Ureter (tissue), 1 donor: ENCODE measurements around the gene OOSP4B. TPM values are rescaled to one million over a fixed set of nuclear protein-coding genes. Genes with fewer than 3 reads are reported as not detected.
"Not testable (repeated sequence)": the region's sequence is repeated elsewhere in the genome, so short reads cannot be mapped to it uniquely, and the experiment has no call there.

ENCODE experiments used
- DNase-seq: peaks from one replicate; pipeline ENCODE4 v3.0.0-alpha.2; 2020; ENCODE audit warnings: low spot score
- total RNA-seq: library from RNA; stranded (reverse); gene quantifications from one replicate; pipeline ENCODE4 v1.2.4, GENCODE V29; 2023
- donor health status: DM: yes; HTN: yes; CAD: no.

OOSP4B gene
- total RNA-seq = not detected

DNA sequence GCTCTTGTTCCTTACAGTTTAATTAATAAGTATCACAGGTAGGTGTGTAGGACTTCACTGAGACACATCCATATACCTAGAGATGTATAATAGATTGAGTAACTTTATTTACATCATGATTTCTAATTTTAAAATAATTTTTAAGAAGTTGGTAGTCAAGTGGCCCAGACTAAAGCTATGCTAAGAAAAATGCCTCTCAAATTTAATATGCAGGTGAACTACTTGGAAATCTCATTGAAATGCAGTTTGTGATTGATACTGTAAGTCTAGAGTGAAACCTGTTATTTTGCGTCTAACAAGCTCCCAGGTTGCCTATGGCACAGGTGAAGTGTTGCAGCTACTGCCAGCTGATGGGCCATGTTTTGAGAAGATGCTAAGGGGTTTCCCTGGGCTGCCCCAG is at the start of gene OOSP4B:
Gene OOSP4B, plus strand, starts transcription at position 301 of the 400 bp plus-strand sequence.
- DNase-seq = no peak

DNA sequence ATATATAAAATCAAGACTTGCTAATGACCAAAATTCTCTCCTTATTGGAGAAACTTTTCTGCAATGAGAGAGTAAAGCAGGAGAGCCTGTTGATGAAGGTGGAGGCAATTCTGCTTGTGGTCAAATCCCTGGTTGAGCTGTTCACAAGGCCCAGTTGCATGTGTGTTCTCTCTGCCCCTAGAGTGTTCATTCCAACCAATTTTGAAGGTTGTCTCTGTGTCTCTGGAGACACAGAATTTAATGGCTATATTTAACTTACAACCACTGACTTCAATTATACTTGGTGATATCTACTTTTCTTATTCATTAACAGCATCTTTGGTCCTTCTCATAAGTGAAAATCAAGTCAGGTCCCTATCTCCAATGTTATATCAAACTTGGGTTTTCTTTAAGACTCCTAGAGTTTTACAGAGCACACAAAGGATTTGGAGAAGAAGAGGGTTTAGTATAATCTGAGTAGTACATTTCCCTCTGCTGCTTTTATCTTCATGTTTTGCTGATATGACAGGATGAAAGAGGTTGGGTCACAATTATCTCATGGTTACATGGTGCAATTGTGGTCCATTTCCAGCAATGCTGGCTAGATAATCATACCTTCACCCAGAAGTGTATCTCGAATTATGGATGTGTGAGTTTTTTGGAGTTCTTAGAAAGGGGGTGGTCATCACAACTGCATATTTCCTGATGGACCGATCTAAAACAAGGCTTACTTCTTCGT is 49.1 kb upstream of the OOSP4B start:
- DNase-seq = no peak

GRCh38 chr11:59968395-59968783 is 48.6 kb upstream of the OOSP4B start:
- no peak for DNase-seq

DNA sequence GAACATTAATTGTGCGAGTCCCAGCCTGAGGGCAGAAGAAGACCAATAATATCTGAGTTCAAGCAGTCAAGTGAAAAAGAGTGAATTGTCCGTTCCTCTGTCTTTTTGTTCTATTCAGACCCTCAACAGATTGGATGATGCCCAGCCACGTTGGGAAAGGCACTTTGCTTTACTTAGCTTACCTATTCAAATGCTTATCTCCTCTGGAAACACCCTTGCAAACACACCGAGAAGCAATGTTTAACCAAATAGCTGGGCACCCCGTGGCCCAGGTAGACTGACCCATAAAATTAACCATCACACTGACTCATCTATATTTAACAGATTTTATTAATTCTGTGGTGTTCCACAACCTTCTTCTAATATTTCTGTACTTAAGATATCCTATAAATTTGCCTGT is 43.9 kb upstream of the OOSP4B start:
- DNase-seq = no peak

- no peak for DNase-seq
Observed at GRCh38 chr11:59981106-59981770, 35.7 kb upstream of the OOSP4B start.

GRCh38 chr11:59982037-59982436 is 34.9 kb upstream of the OOSP4B start:
- DNase-seq = not testable (repeated sequence)

- DNase-seq = no peak
Observed at GRCh38 chr11:59983212-59983611, 33.8 kb upstream of the OOSP4B start.

- DNase-seq = no peak
Observed at GRCh38 chr11:59984368-59984767, 32.6 kb upstream of the OOSP4B start.

DNA sequence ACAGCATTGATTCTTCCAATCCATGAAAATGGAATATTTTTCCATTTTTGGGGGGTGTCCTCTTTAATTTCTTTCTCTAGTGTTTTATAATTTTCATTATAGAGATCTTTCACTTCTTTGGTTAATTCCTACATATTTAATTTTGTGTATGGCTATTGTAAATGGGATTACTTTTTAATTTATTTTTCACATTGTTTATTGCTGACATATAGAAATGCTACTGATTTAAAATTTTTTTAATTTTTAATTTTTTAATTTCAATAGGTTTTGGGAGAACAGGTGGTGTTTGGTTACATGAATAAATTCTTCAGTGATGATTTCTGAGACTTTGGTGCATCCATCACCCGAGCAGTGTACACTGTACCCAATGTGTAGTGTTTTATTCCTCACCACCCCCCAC is 26.6 kb upstream of the OOSP4B start:
- no peak for DNase-seq

- no peak for DNase-seq
Observed at GRCh38 chr11:59992425-59992824, 24.6 kb upstream of the OOSP4B start.

GRCh38 chr11:59997800-59998199 is 19.2 kb upstream of the OOSP4B start:
- DNase-seq = no peak

- DNase-seq = no peak
Observed at GRCh38 chr11:59999691-60000090, 17.3 kb upstream of the OOSP4B start.

DNA sequence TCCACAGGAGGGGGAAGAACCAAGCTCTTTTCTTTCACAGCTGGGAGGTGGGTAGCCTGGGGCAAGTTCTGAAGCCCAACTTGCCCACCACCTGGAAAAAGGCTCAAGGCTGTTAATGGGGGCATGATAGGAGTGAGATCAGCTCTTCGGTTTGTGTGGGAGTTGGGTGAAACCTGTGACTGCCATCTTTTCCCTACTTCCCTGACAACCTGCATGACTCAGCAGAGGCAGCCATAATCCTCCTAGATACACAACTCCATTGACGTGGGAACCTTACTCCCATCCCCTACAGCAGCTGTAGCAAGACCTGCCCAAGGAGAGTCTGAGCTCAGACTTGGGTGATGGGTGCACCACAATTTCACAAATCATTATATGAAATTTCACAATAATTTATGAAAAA is 13.3 kb upstream of the OOSP4B start:
- DNase-seq = no peak

GRCh38 chr11:60005360-60005759 is 11.6 kb upstream of the OOSP4B start:
- no peak for DNase-seq

DNA sequence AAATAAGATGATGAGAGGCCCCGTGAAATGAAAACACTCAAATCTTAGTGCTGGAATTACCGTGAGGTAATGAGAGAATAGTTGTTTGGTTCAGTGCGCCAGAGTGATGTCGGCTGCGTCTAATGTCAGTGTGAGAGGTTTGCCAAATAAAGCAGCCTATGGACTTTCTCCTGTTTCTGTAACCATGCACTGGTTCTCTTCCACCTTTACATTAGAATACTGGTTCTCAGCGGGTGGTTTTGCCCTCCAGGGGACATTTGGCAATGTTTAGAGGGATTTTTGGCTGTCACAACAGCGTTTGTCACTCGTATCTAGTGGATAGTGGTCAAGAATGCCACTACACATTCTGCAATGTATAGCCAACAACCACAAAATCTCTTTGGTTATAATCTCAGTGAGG is 1.1 kb downstream of the OOSP4B start:
- DNase-seq = no peak

- DNase-seq = not testable (repeated sequence)
Observed at GRCh38 chr11:60020376-60020775, 3.4 kb downstream of the OOSP4B start.

GRCh38 chr11:60029015-60029632 is 12.1 kb downstream of the OOSP4B start:
- DNase-seq = no peak

DNA sequence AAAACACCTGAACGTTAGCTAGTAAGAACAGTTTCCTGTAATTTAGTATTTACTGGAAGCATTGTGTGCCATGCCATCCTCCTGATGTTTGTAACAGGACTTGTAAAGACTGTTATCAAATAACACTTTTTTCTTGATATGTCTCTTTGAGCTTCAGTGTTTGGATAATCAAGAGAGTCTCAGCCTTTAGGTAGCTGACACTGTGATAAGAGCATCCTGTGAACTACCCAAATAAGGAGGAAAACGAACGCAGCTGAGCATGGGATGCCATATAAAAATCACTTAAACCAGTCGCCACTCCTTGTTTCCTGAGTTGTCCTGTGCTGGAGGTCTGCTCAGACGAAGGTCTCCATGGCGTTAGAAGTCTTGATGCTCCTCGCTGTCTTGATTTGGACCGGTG is 23.1 kb downstream of the OOSP4B start, which contains the start of gene OOSP2:
Gene OOSP2, plus strand, starts transcription at position 301 of the 400 bp plus-strand sequence. Its CDS starts 51 bp downstream, at position 352.
- DNase-seq = no peak

GRCh38 chr11:60050422-60050821 is 33.4 kb downstream of the OOSP4B start:
- not testable (repeated sequence) for DNase-seq

GRCh38 chr11:60050839-60051238 is 33.9 kb downstream of the OOSP4B start:
- DNase-seq = not testable (repeated sequence)

GRCh38 chr11:60056349-60056969 is 39.5 kb downstream of the OOSP4B start, which contains the start of gene MS4A3:
Gene MS4A3, plus strand, starts transcription at chr11:60056665. Its CDS starts 4,496 bp downstream, at chr11:60061161.
- no peak for DNase-seq

DNA sequence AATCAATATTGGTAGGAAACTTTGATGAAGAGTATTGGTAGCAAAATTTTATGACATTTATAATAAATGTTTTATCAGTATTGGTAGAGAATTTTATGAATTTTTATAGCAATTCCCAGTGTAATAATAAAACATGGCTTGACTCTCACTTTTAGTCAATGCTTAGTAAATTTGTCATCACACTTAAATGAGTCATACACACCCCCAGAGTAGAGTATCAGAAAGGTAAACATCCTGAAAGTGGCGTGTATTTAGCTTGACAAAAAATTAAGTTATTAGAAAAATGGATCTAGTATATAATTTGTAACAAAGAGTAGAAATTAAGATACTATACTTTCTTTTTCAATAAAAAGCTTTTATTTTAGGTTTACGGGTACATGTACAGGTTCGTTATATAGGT is 42.1 kb downstream of the OOSP4B start:
- no peak for DNase-seq
